ENCODE results near the gene CYP11A1.

The CYP11A1 gene

DNA sequence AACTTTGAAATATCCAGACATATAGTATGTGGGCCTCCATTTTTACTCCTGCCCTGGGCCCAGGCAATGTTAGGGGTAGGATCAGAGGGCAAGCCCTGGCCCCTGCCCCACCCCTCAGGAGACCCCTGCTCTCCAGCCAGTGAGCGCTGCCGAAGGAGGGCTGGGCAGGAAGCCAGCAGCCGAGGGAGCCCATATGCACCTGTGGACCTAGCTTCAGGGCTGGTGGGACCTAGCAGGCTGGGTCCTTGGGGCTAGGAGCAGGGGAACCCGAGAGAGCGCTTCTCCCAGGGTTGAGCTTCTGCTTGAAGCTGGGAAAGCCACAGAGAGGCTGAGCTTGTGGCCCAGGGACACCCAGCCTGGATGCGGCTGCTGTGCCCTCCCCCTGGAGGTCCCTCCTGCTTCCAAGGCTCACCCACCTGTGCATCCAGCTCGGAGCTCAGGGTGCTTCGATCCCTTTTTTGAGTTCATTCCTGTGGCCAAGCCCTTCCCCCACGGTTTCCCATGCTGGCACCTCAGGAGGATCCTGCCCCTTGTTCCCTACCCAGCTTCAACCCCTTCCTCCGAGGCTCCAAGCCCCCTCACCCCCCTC is 21.0 kb upstream of the CYP11A1 start:
- TF ChIP-seq, protein P1, sequence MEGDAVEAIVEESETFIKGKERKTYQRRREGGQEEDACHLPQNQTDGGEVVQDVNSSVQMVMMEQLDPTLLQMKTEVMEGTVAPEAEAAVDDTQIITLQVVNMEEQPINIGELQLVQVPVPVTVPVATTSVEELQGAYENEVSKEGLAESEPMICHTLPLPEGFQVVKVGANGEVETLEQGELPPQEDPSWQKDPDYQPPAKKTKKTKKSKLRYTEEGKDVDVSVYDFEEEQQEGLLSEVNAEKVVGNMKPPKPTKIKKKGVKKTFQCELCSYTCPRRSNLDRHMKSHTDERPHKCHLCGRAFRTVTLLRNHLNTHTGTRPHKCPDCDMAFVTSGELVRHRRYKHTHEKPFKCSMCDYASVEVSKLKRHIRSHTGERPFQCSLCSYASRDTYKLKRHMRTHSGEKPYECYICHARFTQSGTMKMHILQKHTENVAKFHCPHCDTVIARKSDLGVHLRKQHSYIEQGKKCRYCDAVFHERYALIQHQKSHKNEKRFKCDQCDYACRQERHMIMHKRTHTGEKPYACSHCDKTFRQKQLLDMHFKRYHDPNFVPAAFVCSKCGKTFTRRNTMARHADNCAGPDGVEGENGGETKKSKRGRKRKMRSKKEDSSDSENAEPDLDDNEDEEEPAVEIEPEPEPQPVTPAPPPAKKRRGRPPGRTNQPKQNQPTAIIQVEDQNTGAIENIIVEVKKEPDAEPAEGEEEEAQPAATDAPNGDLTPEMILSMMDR (IDR thresholded peaks at IDR 0.05; ENCODE audit: low read depth, low read length, missing control alignments): no peak
- DNase-seq (ENCODE audit: low read depth): no peak
- in situ Hi-C loops (cut with HindIII; ENCODE audit: low sequenced_read_pairs): no loop called here
- no peak overlapping the region for H3K4me3 ChIP-seq (ENCODE audit: low read depth, low read length)

DNA sequence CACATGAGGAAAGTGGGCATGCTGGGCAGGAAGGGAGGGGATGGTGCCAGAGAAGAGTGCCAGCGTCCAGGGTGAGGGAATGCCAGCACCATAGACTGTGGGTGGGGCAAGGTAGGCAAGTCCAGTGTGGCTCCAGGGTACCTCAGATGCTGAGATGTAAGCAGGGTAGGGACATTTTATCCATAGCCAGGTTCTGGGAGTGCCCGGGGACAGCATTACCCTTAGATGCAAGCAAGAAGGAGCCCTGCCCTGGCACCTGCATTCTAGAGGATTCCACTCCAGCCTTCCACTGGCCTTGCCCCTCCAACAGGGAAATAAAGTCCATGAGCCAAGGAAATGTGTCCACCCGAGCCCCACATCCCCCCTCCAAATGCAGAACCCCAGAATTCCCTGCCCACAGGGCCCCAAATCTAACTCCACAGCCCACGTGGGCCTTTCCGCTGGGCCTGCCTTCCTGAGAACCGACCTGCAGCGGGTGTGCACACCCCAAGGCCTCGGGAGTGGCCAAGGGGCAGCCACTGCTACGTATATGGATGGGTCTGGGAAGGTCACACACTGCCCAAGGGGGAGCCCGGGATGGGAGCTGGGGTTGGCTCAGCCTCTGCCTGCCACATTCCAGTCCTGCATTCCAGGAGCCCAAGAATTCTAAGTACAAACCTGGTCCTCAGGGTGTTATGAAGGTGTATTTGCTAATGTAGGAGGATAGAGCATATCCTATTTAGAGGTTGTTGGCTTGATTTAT is 20.3 kb upstream of the CYP11A1 start:
- TF ChIP-seq, protein P1 (IDR thresholded peaks at IDR 0.05; ENCODE audit: low read depth, low read length, missing control alignments): no peak
- in situ Hi-C loops (cut with HindIII; ENCODE audit: low sequenced_read_pairs): no loop called here
- no peak overlapping the region for H3K4me3 ChIP-seq (ENCODE audit: low read depth, low read length)
- no peak for DNase-seq (ENCODE audit: low read depth)

DNA sequence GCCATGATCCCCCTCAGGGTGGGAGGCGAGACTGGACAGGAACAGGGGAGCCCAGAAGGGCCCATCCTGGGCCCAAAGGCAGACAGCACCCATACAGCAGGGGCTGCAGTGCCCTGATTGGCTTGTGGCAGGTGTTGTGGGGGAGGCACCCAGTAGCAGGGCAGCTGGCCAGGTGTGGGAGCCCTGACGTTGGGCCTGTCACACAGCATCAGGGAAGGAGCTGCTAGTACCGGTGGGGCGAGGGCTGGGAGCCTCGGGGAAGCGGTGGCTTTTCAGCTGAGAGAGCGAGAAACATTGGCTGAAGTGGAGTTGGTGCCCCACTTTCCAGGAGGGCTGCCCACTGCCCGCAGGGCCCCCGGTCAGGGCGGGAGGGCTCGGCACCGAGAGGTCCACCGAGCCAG is 19.7 kb upstream of the CYP11A1 start:
- DNase-seq (ENCODE audit: low read depth): no peak
- TF ChIP-seq, protein P1 (IDR thresholded peaks at IDR 0.05; ENCODE audit: low read depth, low read length, missing control alignments): no peak
- in situ Hi-C loops (cut with HindIII; ENCODE audit: low sequenced_read_pairs): no loop called here
- no peak overlapping the region for H3K4me3 ChIP-seq (ENCODE audit: low read depth, low read length)

DNA sequence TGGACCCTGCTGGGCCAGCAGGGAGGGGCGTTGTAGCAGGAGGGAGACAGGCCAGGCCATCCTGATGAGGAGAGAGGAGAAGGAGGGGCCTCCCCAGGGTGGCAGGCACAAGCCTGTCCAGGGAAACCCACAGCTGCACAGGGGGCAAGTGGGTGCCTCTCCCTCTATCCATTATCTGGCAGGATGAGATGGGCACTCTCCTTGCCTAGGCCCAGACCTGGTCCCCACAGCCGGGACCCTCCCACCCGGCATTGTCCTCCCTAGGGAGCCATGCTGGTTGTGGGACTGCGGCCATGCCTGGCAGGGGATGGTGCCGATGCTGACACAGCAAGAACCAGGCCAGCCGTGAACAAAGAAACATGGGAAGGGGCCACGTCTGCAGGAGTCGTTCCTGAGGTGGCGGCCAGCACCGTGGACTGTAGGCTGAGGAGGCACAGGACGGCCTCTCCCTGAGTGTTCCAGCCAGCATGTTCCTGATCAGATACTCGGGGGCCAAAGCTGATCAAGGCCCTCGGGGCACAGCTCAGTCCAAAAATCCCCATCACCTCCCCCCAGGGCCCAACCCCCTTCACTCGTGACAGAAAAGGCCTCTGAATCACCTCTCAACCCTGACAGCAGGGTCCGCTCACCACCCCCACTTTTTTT is 19.2 kb upstream of the CYP11A1 start:
- no peak overlapping the region for H3K4me3 ChIP-seq (ENCODE audit: low read depth, low read length)
- TF ChIP-seq, protein P1 (IDR thresholded peaks at IDR 0.05; ENCODE audit: low read depth, low read length, missing control alignments): no peak
- DNase-seq (ENCODE audit: low read depth): no peak
- in situ Hi-C loops (cut with HindIII; ENCODE audit: low sequenced_read_pairs): no loop called here

DNA sequence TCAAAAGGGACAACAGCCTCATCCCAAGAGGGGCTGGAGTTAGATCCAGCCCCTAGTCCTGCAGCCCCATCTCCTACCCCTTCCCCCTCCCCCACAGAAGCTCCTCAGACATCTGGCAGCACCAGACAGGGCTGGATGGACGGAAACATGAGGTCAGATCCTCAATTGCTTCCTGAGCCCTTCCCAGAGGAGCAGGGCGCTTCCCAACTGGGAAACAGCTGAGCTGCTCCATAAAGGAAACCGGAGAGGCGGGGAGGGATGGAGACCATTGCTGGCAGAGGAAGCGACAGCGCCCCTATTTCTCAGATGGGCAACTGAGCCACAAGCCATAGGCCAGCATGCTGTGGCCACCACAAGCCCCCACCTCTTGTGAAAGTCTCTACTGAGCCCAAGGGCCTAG is 18.3 kb upstream of the CYP11A1 start:
- in situ Hi-C loops (cut with HindIII; ENCODE audit: low sequenced_read_pairs): no loop called here

DNA sequence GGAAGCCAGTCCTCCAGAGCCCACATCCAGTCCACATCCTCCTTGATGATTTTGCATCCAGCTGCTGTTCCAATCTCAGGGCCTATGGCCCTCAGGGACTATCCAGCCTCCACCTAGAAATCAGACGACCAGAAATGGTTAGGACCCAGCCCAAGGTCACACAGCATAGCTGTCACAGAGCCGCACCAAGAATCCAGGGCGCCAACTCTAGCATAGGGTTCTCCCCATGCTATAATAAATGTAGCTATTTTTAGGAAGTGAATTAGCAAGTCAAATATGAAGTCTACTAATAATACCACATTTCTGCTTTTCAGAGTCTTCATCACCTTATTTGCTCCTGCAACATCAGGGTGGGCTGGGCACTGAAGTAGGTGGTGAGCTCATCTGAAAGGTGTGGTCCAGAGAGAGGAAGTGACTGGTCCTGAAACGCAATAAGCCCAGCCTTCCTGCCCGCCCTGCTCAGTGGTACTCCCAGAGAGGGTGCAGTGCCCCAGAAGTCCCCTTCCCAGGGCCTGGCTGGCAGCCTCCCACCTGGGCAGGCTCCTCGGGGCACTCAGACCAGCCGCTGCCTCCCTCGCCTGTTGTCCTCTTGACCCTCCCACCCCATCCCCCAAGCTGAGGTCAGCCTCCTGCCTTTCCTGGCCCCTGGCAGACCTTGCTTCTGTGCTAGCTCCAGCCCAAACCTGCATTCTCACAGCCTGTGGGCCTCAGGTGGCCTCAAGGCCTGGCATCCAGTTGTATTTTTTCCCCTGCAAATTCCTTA is 17.6 kb upstream of the CYP11A1 start:
- in situ Hi-C loops (cut with HindIII; ENCODE audit: low sequenced_read_pairs): no loop called here
- H3K4me3 ChIP-seq (ENCODE audit: low read depth, low read length): no peak overlapping the region
- TF ChIP-seq, protein P1 (IDR thresholded peaks at IDR 0.05; ENCODE audit: low read depth, low read length, missing control alignments): no peak
- no peak for DNase-seq (ENCODE audit: low read depth)

More for the DNA sequence above, 18.3 kb upstream of the CYP11A1 start:
- no peak for DNase-seq (ENCODE audit: low read depth)
- no peak overlapping the region for H3K4me3 ChIP-seq (ENCODE audit: low read depth, low read length)
- TF ChIP-seq, protein P1 (IDR thresholded peaks at IDR 0.05; ENCODE audit: low read depth, low read length, missing control alignments): no peak

Measured in astrocyte of the cerebellum (primary cell).